Hepatocyte (in vitro differentiated cells): ENCODE measurements around the gene ASIC1. TPM values are rescaled to one million over a fixed set of nuclear protein-coding genes. Genes with fewer than 3 reads are reported as not detected.

ENCODE experiments used
- DNase-seq: peaks from one replicate; pipeline ENCODE4 v3.0.0-alpha.2; 2016; ENCODE audit warnings: low spot score
- H2AFZ ChIP-seq: fragments of 200-600 bp; sonication (generic); 2 replicates; pipeline ENCODE4 v1.6.0; 2016; ENCODE audit warnings: antibody characterized with exemption, mild to moderate bottlenecking
- H3K27ac ChIP-seq: fragments of 200-600 bp; sonication (generic); 2 replicates; pipeline ENCODE4 v1.5.1; 2016; ENCODE audit warnings: mild to moderate bottlenecking
- H3K27me3 ChIP-seq: fragments of 200-600 bp; sonication (generic); 2 replicates; pipeline ENCODE4 v1.6.1; 2016
- H3K36me3 ChIP-seq: fragments of 200-600 bp; sonication (generic); replicated peaks from 2 replicates; pipeline ENCODE4 v1.5.1; 2016; ENCODE audit warnings: low read depth; ENCODE audit not compliant: insufficient read depth
- H3K4me1 ChIP-seq: fragments of 200-600 bp; sonication (generic); 2 replicates; pipeline ENCODE4 v1.5.1; 2016; ENCODE audit warnings: mild to moderate bottlenecking, moderate library complexity; ENCODE audit not compliant: insufficient read depth
- H3K4me2 ChIP-seq: fragments of 200-600 bp; sonication (generic); 2 replicates; pipeline ENCODE4 v1.6.0; 2016
- H3K4me3 ChIP-seq: fragments of 200-600 bp; sonication (generic); 2 replicates; pipeline ENCODE4 v1.5.1; 2016; ENCODE audit warnings: mild to moderate bottlenecking
- H3K79me2 ChIP-seq: fragments of 200-600 bp; sonication (generic); 2 replicates; pipeline ENCODE4 v1.6.0; 2017; ENCODE audit warnings: mild to moderate bottlenecking
- H3K9me2 ChIP-seq: fragments of 200-600 bp; sonication (generic); replicated peaks from 2 replicates; pipeline ENCODE4 v1.6.0; 2017; ENCODE audit warnings: mild to moderate bottlenecking; ENCODE audit not compliant: insufficient read depth
- H3K9me3 ChIP-seq: fragments of 200-600 bp; sonication (generic); 2 replicates; pipeline ENCODE4 v1.5.1; 2016; ENCODE audit warnings: low read depth, mild to moderate bottlenecking
- H4K20me1 ChIP-seq: fragments of 200-600 bp; sonication (generic); 2 replicates; pipeline ENCODE4 v1.6.0; 2016; ENCODE audit warnings: mild to moderate bottlenecking; ENCODE audit not compliant: insufficient read depth, poor library complexity, severe bottlenecking
- EZH2 ChIP-seq: fragments of 200-600 bp; sonication (generic); IDR thresholded peaks from 2 replicates; pipeline ENCODE4 v1.6.1; 2016; ENCODE audit warnings: antibody characterized with exemption, mild to moderate bottlenecking, borderline replicate concordance
- EZH2phosphoT487 ChIP-seq: fragments of 200-600 bp; sonication (generic); IDR thresholded peaks from one replicate; pipeline ENCODE4 v1.6.1; 2018; ENCODE audit warnings: antibody characterized with exemption, mild to moderate bottlenecking, low read depth, moderate library complexity; ENCODE audit not compliant: unreplicated experiment, severe bottlenecking
- WGBS: methylation state at CpG from one replicate; pipeline ENCODE4 v1.1.6; 2016; ENCODE audit warnings: low lambda C conversion rate; ENCODE audit errors: missing lambda C conversion rate; 5-methylcytosine and 5-hydroxymethylcytosine counted together
- polyA plus RNA-seq: library from polyadenylated mRNA; unstranded; fragments of >200 nt; fragmentation: Nextera tagmentation; extraction: Ambion mirVana; gene quantifications from 2 replicates; pipeline ENCODE4 v1.2.1, GENCODE V29; 2016
- total RNA-seq: library from RNA; depleted of rRNA; stranded (reverse); fragments of >200 nt; gene quantifications from 2 replicates; pipeline ENCODE4 v1.2.3, GENCODE V29; 2014
- TF ChIP-seq, protein P1 (sequence below): fragments of 200-600 bp; sonication (generic); IDR thresholded peaks from 2 replicates; pipeline ENCODE4 v1.5.1; 2016; ENCODE audit warnings: antibody characterized with exemption, mild to moderate bottlenecking; ENCODE audit not compliant: poor library complexity

ASIC1 gene
- total and polyA plus RNA-seq, 2 experiments from 2014 or later, result 2.4 to 4.6 TPM

GRCh38 chr12:50049254-50050118 lies 7.9 kb upstream of the ASIC1 start:
- H3K27ac ChIP-seq, result no peak overlapping the region
- no peak for DNase-seq
- no peaks in the 10 kb centered on the region for H3K9me2 ChIP-seq
- TF ChIP-seq, protein P1, sequence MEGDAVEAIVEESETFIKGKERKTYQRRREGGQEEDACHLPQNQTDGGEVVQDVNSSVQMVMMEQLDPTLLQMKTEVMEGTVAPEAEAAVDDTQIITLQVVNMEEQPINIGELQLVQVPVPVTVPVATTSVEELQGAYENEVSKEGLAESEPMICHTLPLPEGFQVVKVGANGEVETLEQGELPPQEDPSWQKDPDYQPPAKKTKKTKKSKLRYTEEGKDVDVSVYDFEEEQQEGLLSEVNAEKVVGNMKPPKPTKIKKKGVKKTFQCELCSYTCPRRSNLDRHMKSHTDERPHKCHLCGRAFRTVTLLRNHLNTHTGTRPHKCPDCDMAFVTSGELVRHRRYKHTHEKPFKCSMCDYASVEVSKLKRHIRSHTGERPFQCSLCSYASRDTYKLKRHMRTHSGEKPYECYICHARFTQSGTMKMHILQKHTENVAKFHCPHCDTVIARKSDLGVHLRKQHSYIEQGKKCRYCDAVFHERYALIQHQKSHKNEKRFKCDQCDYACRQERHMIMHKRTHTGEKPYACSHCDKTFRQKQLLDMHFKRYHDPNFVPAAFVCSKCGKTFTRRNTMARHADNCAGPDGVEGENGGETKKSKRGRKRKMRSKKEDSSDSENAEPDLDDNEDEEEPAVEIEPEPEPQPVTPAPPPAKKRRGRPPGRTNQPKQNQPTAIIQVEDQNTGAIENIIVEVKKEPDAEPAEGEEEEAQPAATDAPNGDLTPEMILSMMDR, result no peak
- TF ChIP-seq EZH2phosphoT487 (no peak), EZH2 (no peak)
- H3K4me3 ChIP-seq, result no peak overlapping the region
- H4K20me1 ChIP-seq, result no peaks in the 10 kb centered on the region
- H3K4me2 ChIP-seq, result peak overlapping the region; percentile 68
- H3K4me1 ChIP-seq, result peaks cover 15% of the 10 kb centered on the region
- H3K36me3 ChIP-seq, result no peaks in the 10 kb centered on the region
- peaks cover 11% of the 10 kb centered on the region for H3K27me3 ChIP-seq
- H3K9me3 ChIP-seq, result no peaks in the 10 kb centered on the region
- no peaks in the 10 kb centered on the region for H3K79me2 ChIP-seq
- no peak overlapping the region for H2AFZ ChIP-seq
- 89% methylated on average over 3 of the region's 3 CpGs for WGBS

DNA sequence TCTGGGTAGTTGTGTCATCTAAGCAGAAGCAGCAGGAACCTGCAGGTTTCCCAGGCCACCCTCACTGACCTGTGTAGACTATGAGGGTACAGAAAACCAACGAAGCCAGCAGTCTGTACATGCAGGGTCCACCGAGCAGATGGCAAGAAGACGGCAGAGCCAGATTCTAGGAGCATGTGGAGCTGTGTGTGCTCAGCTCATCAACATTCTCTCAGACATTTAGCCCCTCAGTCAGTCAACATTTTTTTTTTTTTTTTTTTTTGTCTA lies 7.3 kb upstream of the ASIC1 start:
- Histone ChIP-seq H3K4me2 (peak overlapping the region; percentile 68), H3K9me2 (no peaks in the 10 kb centered on the region), H3K36me3 (no peaks in the 10 kb centered on the region), H2AFZ (no peak overlapping the region), H3K4me3 (no peak overlapping the region), H3K79me2 (no peaks in the 10 kb centered on the region), H3K4me1 (peaks cover 15% of the 10 kb centered on the region), H4K20me1 (no peaks in the 10 kb centered on the region), H3K9me3 (no peaks in the 10 kb centered on the region), H3K27ac (no peak overlapping the region), H3K27me3 (peaks cover 11% of the 10 kb centered on the region)
- no peak for DNase-seq
- no peak for TF ChIP-seq EZH2phosphoT487
- TF ChIP-seq EZH2, result no peak
- TF ChIP-seq, protein P1, result no peak
- 68% methylated on average over 3 of the region's 3 CpGs for WGBS

- peak overlapping the region; percentile 68 for H3K4me2 ChIP-seq
- H3K4me3 ChIP-seq, result no peak overlapping the region
- no peak overlapping the region for H3K27ac ChIP-seq
- no peaks in the 10 kb centered on the region for H3K79me2 ChIP-seq
- H3K4me1 ChIP-seq, result peaks cover 15% of the 10 kb centered on the region
- peaks cover 11% of the 10 kb centered on the region for H3K27me3 ChIP-seq
- H4K20me1 ChIP-seq, result no peaks in the 10 kb centered on the region
- H3K36me3 ChIP-seq, result no peaks in the 10 kb centered on the region
- WGBS, result 9% methylated on average over 25 of the region's 37 CpGs
- H3K9me3 ChIP-seq, result no peaks in the 10 kb centered on the region
- TF ChIP-seq EZH2phosphoT487, result no peak
- TF ChIP-seq, protein P1, result no peak
- no peaks in the 10 kb centered on the region for H3K9me2 ChIP-seq
- H2AFZ ChIP-seq, result peak overlapping the region; percentile 45
- peak; percentile 76 for DNase-seq
Measured at GRCh38 chr12:50050410-50051098, 6.8 kb upstream of the ASIC1 start.
